Neuronal stem cell (in vitro differentiated cells): ENCODE results near the gene SLC6A11.

Experiments
- DNase-seq: peaks from one replicate; pipeline ENCODE4 v3.0.0-alpha.2; 2013; ENCODE audit warnings: low spot score
- H2AFZ ChIP-seq: one replicate; pipeline ENCODE4 v1.6.1; 2013; ENCODE audit warnings: mild to moderate bottlenecking, low read length, inconsistent platforms
- H2AK5ac ChIP-seq: 2 replicates; pipeline ENCODE4 v1.6.1; 2013; ENCODE audit warnings: low read depth, mild to moderate bottlenecking, inconsistent platforms, low read length, moderate library complexity, mixed read lengths
- H2BK120ac ChIP-seq: 2 replicates; pipeline ENCODE4 v1.6.1; 2013; ENCODE audit warnings: low read depth, mild to moderate bottlenecking, inconsistent platforms, low read length, moderate library complexity, mixed read lengths
- H2BK12ac ChIP-seq: one replicate; pipeline ENCODE4 v1.6.1; 2013; ENCODE audit warnings: low read length, inconsistent platforms
- H2BK15ac ChIP-seq: 2 replicates; pipeline ENCODE4 v1.6.1; 2013; ENCODE audit warnings: mild to moderate bottlenecking, low read length, inconsistent platforms, mixed read lengths
- H2BK5ac ChIP-seq: one replicate; pipeline ENCODE4 v1.6.1; 2013; ENCODE audit warnings: inconsistent platforms, mild to moderate bottlenecking, low read length, moderate library complexity
- H3K14ac ChIP-seq: one replicate; pipeline ENCODE4 v1.6.1; 2013; ENCODE audit warnings: low read length, inconsistent platforms
- H3K18ac ChIP-seq: 2 replicates; pipeline ENCODE4 v1.6.1; 2013; ENCODE audit warnings: low read length, inconsistent platforms
- H3K23ac ChIP-seq: 2 replicates; pipeline ENCODE4 v1.6.1; 2013; ENCODE audit warnings: low read depth, mild to moderate bottlenecking, mixed read lengths, low read length, inconsistent platforms; ENCODE audit not compliant: poor library complexity
- H3K27ac ChIP-seq: replicated peaks from 3 replicates; pipeline ENCODE4 v1.5.1; 2013; ENCODE audit warnings: low read length, inconsistent platforms
- H3K27me3 ChIP-seq, 3 experiments: 2 replicates each; pipeline ENCODE4 v1.6.1; 2013; ENCODE audit warnings: low read length in 3 of 3, mild to moderate bottlenecking in 2 of 3, inconsistent platforms in 1 of 3, low read depth in 1 of 3, mixed read lengths in 1 of 3, moderate library complexity in 1 of 3; ENCODE audit not compliant: control insufficient read depth in 3 of 3, insufficient read depth in 3 of 3
- H3K36me3 ChIP-seq, 2 donors: replicated peaks in 1 of 2; 2 replicates each; pipeline ENCODE4 v1.6.1; 2013; ENCODE audit warnings: low read length in 2 of 2; ENCODE audit not compliant: control insufficient read depth in 2 of 2, insufficient read depth in 2 of 2
- H3K4ac ChIP-seq: 2 replicates; pipeline ENCODE4 v1.6.1; 2013; ENCODE audit warnings: inconsistent platforms, mild to moderate bottlenecking, low read length, moderate library complexity
- H3K4me1 ChIP-seq, 2 donors: 1 replicate in 1 of 2; 2 replicates in 1 of 2; pipeline ENCODE4 v1.6.1; 2013; ENCODE audit warnings: low read length in 2 of 2, low read depth in 1 of 2; ENCODE audit not compliant: control insufficient read depth in 2 of 2, insufficient read depth in 1 of 2
- H3K4me2 ChIP-seq: one replicate; pipeline ENCODE4 v1.6.1; 2013; ENCODE audit warnings: mild to moderate bottlenecking, low read length, inconsistent platforms; ENCODE audit not compliant: insufficient read depth, poor library complexity, severe bottlenecking
- H3K4me3 ChIP-seq, 2 donors: 2 replicates each; pipeline ENCODE4 v1.5.1; 2013; ENCODE audit warnings: low read length in 2 of 2, mild to moderate bottlenecking in 2 of 2, inconsistent platforms in 1 of 2, moderate library complexity in 1 of 2
- H3K79me1 ChIP-seq: one replicate; pipeline ENCODE4 v1.6.1; 2013; ENCODE audit warnings: low read depth, mild to moderate bottlenecking, inconsistent platforms, low read length, moderate library complexity
- H3K9ac ChIP-seq: one replicate; pipeline ENCODE4 v1.6.1; 2013; ENCODE audit warnings: mild to moderate bottlenecking, low read depth, low read length, inconsistent platforms; ENCODE audit not compliant: poor library complexity
- H3K9me3 ChIP-seq, 2 donors: replicated peaks in 1 of 2; 2 replicates each; pipeline versions ENCODE3 to v1.6.1; 2013; ENCODE audit warnings: low read length in 2 of 2, mild to moderate bottlenecking in 2 of 2, inconsistent platforms in 1 of 2, low read depth in 1 of 2, mixed read lengths in 1 of 2, moderate library complexity in 1 of 2; ENCODE audit not compliant: control insufficient read depth in 2 of 2, insufficient read depth in 1 of 2
- H4K8ac ChIP-seq: one replicate; pipeline ENCODE4 v1.6.1; 2013; ENCODE audit warnings: low read depth, mild to moderate bottlenecking, inconsistent platforms, low read length, moderate library complexity
- H4K91ac ChIP-seq: one replicate; pipeline ENCODE4 v1.6.1; 2013; ENCODE audit warnings: low read length, low read depth, mild to moderate bottlenecking, inconsistent platforms; ENCODE audit not compliant: poor library complexity
- WGBS, 2 donors: extraction: QIAGEN DNeasy Blood & Tissue Kit; methylation state at CpG; one replicate each; pipeline ENCODE4 v1.1.7; 2013; ENCODE audit warnings: missing lambda C conversion rate in 2 of 2, mixed read lengths in 1 of 2; ENCODE audit not compliant: insufficient read length in 2 of 2, insufficient replicate concordance in 1 of 2; ENCODE audit errors: extremely low coverage in 2 of 2; 5-methylcytosine and 5-hydroxymethylcytosine counted together

Gene SLC6A11

DNA sequence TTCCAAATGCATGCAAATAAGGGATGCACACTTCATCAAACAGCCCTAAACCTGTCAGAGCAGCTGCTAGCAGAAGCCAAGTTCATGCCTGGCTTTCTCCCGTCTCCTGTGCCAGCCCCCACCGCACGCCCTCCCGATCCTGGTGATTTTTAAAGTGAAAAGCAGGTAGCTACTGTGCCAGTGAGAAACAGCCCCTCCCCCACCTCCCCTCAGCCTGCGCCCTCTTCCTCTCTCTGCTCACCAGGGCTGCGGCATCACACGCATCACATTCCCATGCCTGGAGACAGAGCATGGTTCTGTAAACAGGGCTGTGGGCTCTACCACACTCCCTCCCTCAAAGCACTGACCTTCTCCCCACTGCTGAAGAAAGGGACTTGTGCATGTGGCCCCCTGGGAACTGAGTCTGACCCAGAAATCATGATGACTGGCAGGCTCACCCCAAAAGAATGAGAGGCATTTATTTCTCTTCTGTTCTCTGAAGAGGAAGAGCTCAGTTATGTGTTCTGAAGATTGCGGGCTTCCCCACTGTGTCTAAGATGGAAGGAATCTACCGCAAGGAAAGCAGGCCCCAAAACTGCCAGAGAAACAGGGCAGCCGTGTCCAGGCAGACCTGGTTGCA is 162.0 kb downstream of the SLC6A11 start:
- Histone ChIP-seq H3K36me3 (no peaks in the 10 kb centered on the region), H3K9ac (peak overlapping the region; percentile 68), H3K18ac (no peak overlapping the region), H3K79me1 (no peaks in the 10 kb centered on the region), H4K8ac (no peak overlapping the region), H2BK5ac (peak overlapping the region; percentile 14), H2AFZ (no peak overlapping the region), H3K9me3 (no peaks in the 10 kb centered on the region), H2AK5ac (no peak overlapping the region), H2BK120ac (no peak overlapping the region), H3K4me1 (peaks cover 0 to 7% of the 10 kb centered on the region in 2 donors), H3K4me3 (no peak overlapping the region), H3K27ac (no peak overlapping the region), H2BK15ac (no peak overlapping the region), H3K27me3 (peaks cover 0 to 4% (median 0%) of the 10 kb centered on the region in 3 experiments), H3K14ac (no peak overlapping the region), H3K4me2 (no peak overlapping the region), H4K91ac (no peak overlapping the region), H2BK12ac (no peak overlapping the region), H3K23ac (no peak overlapping the region), H3K4ac (no peak overlapping the region)
- WGBS, 2 donors = no CpG with 5 or more reads among the region's 10 CpGs
- DNase-seq = no peak

DNA sequence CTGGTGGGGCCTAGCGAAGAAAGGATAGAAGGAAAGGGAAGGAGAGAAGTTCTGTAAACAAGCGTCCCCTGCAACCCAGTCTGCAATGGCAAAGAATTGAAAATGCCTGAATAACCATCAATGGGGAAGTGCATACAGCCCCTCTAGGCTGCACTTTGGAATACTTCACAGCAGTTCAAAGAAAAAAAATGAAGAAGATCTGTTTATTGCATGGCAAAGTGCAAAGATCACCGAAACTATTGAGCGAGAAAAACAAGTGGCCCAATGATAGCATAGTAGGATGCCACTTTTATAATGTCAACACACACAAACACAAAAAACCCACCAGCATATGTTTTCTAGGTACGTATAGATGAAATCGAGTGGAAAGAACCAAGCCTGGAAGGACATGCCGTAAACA is 162.9 kb downstream of the SLC6A11 start:
- Histone ChIP-seq H2AK5ac (no peak overlapping the region), H2BK12ac (no peak overlapping the region), H2BK5ac (no peak overlapping the region), H3K4me2 (no peak overlapping the region), H3K27me3 (no peaks in the 10 kb centered on the region), H2AFZ (no peak overlapping the region), H3K4me1 (peaks cover 0 to 7% of the 10 kb centered on the region in 2 donors), H3K4ac (no peak overlapping the region), H4K91ac (no peak overlapping the region), H3K36me3 (no peaks in the 10 kb centered on the region), H3K4me3 (no peak overlapping the region), H3K18ac (no peak overlapping the region), H3K27ac (no peak overlapping the region), H3K23ac (no peak overlapping the region), H3K14ac (no peak overlapping the region), H4K8ac (no peak overlapping the region), H2BK120ac (no peak overlapping the region), H2BK15ac (no peak overlapping the region), H3K9me3 (no peaks in the 10 kb centered on the region), H3K79me1 (no peaks in the 10 kb centered on the region), H3K9ac (no peak overlapping the region)
- WGBS, 2 donors = no CpG with 5 or more reads among the region's 7 CpGs
- DNase-seq = no peak

DNA sequence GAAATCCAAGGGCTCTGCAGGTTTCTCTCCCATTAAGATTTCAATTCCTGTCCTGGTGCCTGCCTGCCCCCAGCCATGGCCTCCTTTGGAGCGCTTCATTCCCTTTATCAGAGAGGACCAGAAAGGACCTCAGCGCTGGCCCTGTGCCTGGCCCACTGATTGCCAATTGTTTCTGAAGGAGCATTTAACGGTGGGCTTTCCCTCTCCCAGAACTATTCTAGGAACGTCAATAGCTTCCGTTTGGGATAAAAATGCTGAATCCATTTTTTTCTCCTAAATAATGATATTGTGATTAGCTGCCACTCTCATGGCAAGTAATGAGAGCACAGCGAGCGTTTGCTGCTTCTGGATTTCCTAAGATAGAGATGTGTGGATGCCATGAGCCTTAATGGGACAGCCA is 164.3 kb downstream of the SLC6A11 start:
- no peak overlapping the region for H3K4me3 ChIP-seq
- H2BK5ac ChIP-seq = no peak overlapping the region
- no peak overlapping the region for H2BK12ac ChIP-seq
- WGBS, 2 donors = no CpG with 5 or more reads among the region's 7 CpGs
- no peak overlapping the region for H2AK5ac ChIP-seq
- no peak overlapping the region for H3K4ac ChIP-seq
- no peaks in the 10 kb centered on the region for H3K36me3 ChIP-seq
- no peaks in the 10 kb centered on the region for H3K9me3 ChIP-seq
- no peak for DNase-seq
- no peak overlapping the region for H4K91ac ChIP-seq
- H3K14ac ChIP-seq = no peak overlapping the region
- peaks cover 0 to 7% of the 10 kb centered on the region in 2 donors for H3K4me1 ChIP-seq
- no peak overlapping the region for H4K8ac ChIP-seq
- H3K4me2 ChIP-seq = no peak overlapping the region
- no peaks in the 10 kb centered on the region for H3K79me1 ChIP-seq
- no peak overlapping the region for H3K23ac ChIP-seq
- peak overlapping the region; percentile 11 for H3K18ac ChIP-seq
- no peak overlapping the region for H3K9ac ChIP-seq
- H3K27me3 ChIP-seq = no peaks in the 10 kb centered on the region
- no peak overlapping the region for H3K27ac ChIP-seq
- no peak overlapping the region for H2BK15ac ChIP-seq
- H2BK120ac ChIP-seq = no peak overlapping the region
- H2AFZ ChIP-seq = no peak overlapping the region

DNA sequence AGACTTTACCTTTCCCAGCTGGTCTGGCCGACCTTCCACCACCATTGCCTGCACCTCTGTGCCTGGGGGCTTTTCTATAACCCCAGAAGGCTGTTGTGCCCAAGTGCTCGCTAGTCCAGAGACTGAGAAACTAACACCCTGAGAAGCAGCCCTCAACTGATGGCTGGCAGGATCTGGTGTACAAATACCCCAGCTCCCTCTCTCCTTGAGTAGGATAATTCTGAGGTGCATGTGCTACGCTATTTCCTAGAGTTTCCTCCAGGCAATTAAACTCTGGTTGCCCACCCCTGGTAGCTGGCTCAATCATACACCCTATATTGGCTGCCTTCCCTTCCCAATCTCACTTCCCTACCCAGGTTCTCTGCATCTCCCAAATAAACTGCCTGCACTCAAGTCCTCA is 165.0 kb downstream of the SLC6A11 start:
- Histone ChIP-seq H3K23ac (no peak overlapping the region), H3K9ac (no peak overlapping the region), H3K4me3 (no peak overlapping the region), H4K91ac (no peak overlapping the region), H3K4ac (no peak overlapping the region), H3K18ac (no peak overlapping the region), H2BK5ac (no peak overlapping the region), H3K9me3 (no peaks in the 10 kb centered on the region), H2BK15ac (no peak overlapping the region), H3K14ac (no peak overlapping the region), H3K36me3 (no peaks in the 10 kb centered on the region), H3K27me3 (no peaks in the 10 kb centered on the region), H2BK120ac (no peak overlapping the region), H3K4me1 (peaks cover 0 to 7% of the 10 kb centered on the region in 2 donors), H3K27ac (no peak overlapping the region), H2AK5ac (no peak overlapping the region), H2BK12ac (no peak overlapping the region), H3K4me2 (no peak overlapping the region), H2AFZ (no peak overlapping the region), H3K79me1 (no peaks in the 10 kb centered on the region), H4K8ac (no peak overlapping the region)
- no CpG with 5 or more reads among the region's 3 CpGs for WGBS, 2 donors
- no peak for DNase-seq
